ENCODE results near the gene DAO. TPM values are rescaled to one million over a fixed set of nuclear protein-coding genes. Genes with fewer than 3 reads are reported as not detected.

Gene DAO
- total RNA-seq, 1 donor from 2014 or later, result not detected

DNA sequence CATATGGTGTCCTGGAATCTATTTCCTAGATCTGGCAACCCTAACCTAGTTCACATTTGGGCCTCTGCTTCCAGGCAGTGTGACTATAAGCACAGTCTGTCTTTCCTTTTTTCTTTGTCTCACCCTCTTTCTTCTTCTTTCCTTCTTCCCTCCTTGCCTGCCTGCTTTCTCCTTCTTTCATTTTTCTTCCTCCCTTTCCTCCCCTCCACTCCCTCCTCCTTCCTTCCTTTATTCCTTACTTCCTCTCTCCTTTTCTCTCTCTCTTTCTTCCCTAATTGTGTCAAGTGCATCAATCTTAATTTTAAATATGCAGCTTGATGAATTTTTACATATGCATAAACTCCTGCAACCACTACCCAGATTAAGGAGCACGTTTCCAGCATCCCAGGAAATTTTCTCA lies 4.6 kb upstream of the DAO start:
- DNase-seq (ENCODE audit: low read depth in 2 of 2), result no peak

DNA sequence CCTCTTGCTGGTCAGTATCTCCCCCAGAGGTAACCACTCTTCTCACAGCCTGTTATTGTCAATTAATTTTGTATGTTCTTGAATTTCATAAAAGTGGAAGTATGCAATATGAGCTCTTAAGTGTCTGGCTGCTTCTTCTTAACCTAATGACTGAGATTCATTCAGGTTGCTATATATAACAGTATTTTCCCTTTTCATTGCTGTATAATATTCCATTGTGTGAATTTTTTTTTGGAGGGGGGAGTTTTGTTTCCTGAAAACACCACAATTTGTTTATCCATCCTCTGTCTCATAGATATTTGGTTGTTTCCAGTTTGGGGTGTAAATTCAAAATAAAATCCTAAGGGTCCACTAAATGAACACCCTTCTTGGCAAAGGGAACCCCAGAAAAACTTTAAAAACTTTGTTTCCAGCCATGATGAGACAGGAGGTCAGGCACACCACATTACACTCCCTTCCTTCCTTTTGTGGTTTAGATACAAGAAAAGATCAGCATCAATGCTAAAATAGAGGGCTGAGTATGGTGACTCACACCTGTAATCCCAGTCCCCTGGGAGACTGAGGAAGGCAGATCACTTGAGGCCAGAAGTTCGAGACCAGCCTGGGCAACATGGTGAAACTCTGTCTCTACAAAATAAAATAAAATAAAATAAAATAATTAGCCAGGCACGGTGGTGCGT lies 4.1 kb upstream of the DAO start:
- no peak for DNase-seq (ENCODE audit: low read depth in 2 of 2)

- DNase-seq (ENCODE audit: low read depth in 2 of 2), result no peak
These were observed 3.3 kb upstream of the DAO start for GRCh38 chr12:108876550-108876949.

GRCh38 chr12:108881953-108882352 lies 2.1 kb downstream of the DAO start:
- DNase-seq (ENCODE audit: low read depth in 2 of 2), result no peak

GRCh38 chr12:108884116-108885012 lies 4.5 kb downstream of the DAO start:
- DNase-seq (ENCODE audit: low read depth in 2 of 2), result peak; percentile 51 to 61

DNA sequence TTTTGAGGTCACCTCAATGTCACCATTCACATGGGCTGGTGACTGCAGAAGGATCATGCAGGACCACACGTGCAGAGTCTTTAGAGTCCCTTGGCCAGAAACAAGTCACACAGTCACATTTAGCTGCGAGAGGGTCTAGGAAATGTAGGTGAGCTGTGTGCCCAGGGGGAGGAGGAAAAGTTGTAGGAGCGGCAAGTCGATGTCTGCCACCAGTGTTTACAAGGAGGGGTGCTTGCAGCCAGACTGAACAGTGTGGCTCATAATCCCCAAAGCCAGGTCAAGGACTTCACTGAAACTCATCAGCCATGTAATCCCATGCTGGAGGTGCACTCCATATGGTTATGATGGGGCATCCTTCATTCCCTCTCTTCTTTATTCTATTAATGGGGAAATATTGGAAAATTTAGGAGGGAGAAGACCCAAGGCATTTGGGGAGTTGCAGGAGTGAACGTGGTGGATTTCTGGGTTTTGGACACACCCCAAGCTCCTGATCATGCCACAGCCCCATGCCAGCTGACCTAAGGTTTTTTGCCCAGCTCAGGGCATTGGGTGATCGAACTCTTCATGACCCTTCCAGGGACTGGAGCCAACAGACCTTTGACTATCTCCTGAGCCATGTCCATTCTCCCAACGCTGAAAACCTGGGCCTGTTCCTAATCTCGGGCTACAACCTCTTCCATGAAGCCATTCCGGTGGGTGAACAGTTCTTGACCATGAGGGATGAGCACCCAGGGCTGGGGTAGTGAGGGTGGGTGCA lies 7.2 kb downstream of the DAO start:
- DNase-seq (ENCODE audit: low read depth in 2 of 2), result no peak

- no peak for DNase-seq (ENCODE audit: low read depth in 2 of 2)
These were observed 8.1 kb downstream of the DAO start for GRCh38 chr12:108888031-108888430.

DNA sequence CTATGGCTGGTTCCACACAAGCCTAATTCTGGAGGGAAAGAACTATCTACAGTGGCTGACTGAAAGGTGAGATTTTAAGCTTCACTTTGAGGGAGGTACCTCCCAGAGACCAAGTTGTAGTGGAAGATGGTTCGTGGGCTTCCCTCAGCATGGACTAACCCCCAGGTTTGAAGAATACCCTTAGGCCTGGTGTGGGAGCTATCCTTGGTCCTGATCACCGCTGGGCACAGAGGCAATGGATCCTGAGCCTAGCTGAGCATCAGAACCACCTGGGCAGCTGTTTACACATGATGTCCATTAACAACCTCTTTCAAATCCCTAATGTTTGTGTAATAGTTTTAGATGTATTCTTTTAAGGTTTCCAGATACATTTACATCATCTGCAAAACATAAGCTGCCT lies 10.3 kb downstream of the DAO start:
- DNase-seq (ENCODE audit: low read depth in 2 of 2), result peak; percentile 21 to 31

DNA sequence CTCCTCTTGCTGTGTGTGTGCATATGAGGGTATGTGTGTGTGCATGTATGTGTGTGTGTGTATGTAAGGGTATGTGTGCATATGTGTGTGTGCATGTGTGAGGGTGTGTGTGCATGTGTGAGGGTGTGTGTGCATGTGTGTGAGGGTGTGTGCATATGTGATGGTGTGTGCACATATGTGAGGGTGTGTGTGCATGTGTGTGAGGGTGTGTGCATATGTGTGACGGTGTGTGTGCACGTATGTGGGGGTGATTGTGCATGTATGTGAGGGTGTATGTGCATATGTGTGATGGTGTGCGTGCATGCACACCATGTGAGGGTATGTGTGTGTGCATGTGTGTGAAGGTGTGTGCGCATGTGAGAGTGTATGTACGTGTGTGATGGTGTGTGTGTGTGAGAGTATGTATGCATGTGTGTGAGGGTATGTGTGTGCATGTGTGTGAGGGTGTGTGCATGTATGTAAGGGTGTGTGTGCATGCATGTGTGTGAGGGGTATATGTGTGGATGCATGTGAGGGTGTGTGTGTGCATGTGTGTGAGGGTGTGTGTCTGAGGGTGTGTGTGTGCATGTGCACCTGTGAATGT lies 15.4 kb downstream of the DAO start:
- no peak for DNase-seq (ENCODE audit: low read depth in 2 of 2)

GRCh38 chr12:108896336-108896735 lies 16.4 kb downstream of the DAO start:
- no peak for DNase-seq (ENCODE audit: low read depth in 2 of 2)

GRCh38 chr12:108896817-108897216 lies 16.9 kb downstream of the DAO start:
- no peak for DNase-seq (ENCODE audit: low read depth in 2 of 2)

- DNase-seq (ENCODE audit: low read depth in 2 of 2), result no peak
These were observed 19.3 kb downstream of the DAO start for GRCh38 chr12:108899145-108899544.

GRCh38 chr12:108905725-108906124 lies 25.8 kb downstream of the DAO start:
- DNase-seq (ENCODE audit: low read depth in 2 of 2), result no peak

- DNase-seq (ENCODE audit: low read depth in 2 of 2), result no peak
These were observed 27.1 kb downstream of the DAO start for GRCh38 chr12:108906971-108907370.

GRCh38 chr12:108907839-108908351 lies 28.0 kb downstream of the DAO start:
- no peak for DNase-seq (ENCODE audit: low read depth in 2 of 2)

- DNase-seq (ENCODE audit: low read depth in 2 of 2), result no peak
These were observed 30.4 kb downstream of the DAO start for GRCh38 chr12:108910336-108910735.

DNA sequence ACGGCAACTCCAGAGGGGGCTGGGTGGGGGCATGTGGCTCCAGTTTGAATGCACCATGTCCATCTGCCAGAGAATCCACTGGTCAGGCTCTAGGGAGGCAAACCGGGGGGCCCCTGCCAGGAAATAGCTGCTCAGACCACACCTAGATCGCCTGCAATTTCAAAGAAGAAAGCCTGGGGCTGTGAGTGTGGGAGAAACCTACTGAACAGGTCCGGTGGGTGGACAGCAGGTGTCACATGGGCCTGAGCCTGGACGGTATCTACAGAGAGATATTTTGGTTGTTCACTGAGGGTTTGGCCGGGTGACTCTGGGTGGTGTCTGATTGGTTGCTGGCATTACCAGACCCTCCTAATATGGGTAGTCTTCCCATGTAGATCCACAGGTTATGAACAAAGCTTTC lies 32.0 kb downstream of the DAO start:
- no peak for DNase-seq (ENCODE audit: low read depth in 2 of 2)

- no peak for DNase-seq (ENCODE audit: low read depth in 2 of 2)
These were observed 32.5 kb downstream of the DAO start for GRCh38 chr12:108912361-108912760.

DNA sequence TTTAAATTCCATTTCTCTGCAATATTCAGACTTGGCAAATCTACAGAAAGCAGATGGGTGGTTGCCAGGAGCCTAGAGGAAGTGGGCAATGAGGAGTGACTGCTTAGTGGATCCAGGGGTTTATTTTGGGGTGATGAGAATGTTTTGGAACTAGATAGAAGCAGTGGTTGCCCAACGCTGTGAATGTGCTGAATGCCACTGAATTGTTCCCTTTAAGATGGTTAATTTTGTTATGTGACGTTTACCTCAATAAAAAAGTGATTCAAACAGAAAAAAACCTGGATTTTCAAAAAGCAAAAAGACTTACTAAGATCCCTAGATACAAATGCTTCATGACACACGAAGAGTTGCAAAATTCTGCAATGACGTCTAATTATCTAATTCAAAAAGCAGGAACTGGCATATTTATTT lies 34.2 kb downstream of the DAO start:
- DNase-seq (ENCODE audit: low read depth in 2 of 2), result no peak

DNA sequence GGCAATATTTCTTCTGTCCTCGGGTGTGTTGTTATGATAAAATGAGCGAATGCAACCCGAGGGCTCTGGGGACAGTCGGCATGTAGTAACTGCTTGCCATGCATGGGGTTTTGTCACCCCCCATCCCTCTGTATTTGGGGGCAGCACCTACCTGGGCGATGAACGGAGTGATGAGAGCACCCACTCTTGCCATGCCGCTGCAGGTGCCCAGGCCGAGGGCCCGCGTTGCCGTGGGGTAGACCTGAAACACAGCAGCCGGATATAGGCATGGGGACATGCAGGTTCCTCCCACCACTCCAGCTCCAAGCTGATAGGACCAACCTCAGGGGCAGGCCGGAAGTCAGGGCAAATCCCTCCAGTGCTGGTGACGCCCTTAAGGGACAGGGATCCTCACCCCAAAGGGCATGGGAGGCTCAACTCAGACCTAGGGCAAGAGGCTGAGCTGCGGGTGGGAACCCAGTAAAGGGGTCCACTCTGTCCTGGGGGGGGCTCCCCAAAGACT lies 35.8 kb downstream of the DAO start:
- no peak for DNase-seq (ENCODE audit: low read depth in 2 of 2)

- no peak for DNase-seq (ENCODE audit: low read depth in 2 of 2)
These were observed 36.4 kb downstream of the DAO start for GRCh38 chr12:108916336-108916735.
